ENCODE measurements around the gene GATB.

- TF ChIP-seq, protein P1, sequence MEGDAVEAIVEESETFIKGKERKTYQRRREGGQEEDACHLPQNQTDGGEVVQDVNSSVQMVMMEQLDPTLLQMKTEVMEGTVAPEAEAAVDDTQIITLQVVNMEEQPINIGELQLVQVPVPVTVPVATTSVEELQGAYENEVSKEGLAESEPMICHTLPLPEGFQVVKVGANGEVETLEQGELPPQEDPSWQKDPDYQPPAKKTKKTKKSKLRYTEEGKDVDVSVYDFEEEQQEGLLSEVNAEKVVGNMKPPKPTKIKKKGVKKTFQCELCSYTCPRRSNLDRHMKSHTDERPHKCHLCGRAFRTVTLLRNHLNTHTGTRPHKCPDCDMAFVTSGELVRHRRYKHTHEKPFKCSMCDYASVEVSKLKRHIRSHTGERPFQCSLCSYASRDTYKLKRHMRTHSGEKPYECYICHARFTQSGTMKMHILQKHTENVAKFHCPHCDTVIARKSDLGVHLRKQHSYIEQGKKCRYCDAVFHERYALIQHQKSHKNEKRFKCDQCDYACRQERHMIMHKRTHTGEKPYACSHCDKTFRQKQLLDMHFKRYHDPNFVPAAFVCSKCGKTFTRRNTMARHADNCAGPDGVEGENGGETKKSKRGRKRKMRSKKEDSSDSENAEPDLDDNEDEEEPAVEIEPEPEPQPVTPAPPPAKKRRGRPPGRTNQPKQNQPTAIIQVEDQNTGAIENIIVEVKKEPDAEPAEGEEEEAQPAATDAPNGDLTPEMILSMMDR (IDR thresholded peaks at IDR 0.05; ENCODE audit: insufficient read depth, low read length, poor library complexity, severe bottlenecking) = no peak
- TF ChIP-seq EZH2phosphoT487 (conservative IDR thresholded peaks at IDR 0.05; ENCODE audit: low read length) = no peak
Measured at GRCh38 chr4:151679231-151679630, 81.6 kb downstream of the GATB start.

Measured in SU-DHL-6 (cell line).